ENCODE measurements around the gene SRP9.

Gene SRP9

GRCh38 chr1:225765982-225766674 is 11.5 kb upstream of the SRP9 start:
- H3K36me3 Mint-ChIP-seq (ENCODE audit: low read depth) = no peaks in the 10 kb centered on the region

GRCh38 chr1:225766967-225767633 is 10.5 kb upstream of the SRP9 start:
- Mint-ChIP-seq H3K27me3 (no peaks in the 10 kb centered on the region), H3K9me3 (no peaks in the 10 kb centered on the region), H3K36me3 (ENCODE audit: low read depth) (no peaks in the 10 kb centered on the region), H3K27ac (no peak overlapping the region), H3K4me3 (no peak overlapping the region), H3K4me1 (ENCODE audit: low read depth) (no peaks in the 10 kb centered on the region)
- DNase-seq = no peak

More at GRCh38 chr1:225765982-225766674, 11.5 kb upstream of the SRP9 start:
- DNase-seq = no peak
- Mint-ChIP-seq H3K27me3 (no peaks in the 10 kb centered on the region), H3K4me3 (no peak overlapping the region), H3K9me3 (no peaks in the 10 kb centered on the region), H3K27ac (no peak overlapping the region), H3K4me1 (ENCODE audit: low read depth) (no peaks in the 10 kb centered on the region)

GRCh38 chr1:225767634-225768540 is 9.7 kb upstream of the SRP9 start:
- Mint-ChIP-seq H3K27me3 (no peaks in the 10 kb centered on the region), H3K36me3 (ENCODE audit: low read depth) (no peaks in the 10 kb centered on the region), H3K4me3 (no peak overlapping the region), H3K9me3 (no peaks in the 10 kb centered on the region), H3K4me1 (ENCODE audit: low read depth) (no peaks in the 10 kb centered on the region), H3K27ac (no peak overlapping the region)
- no peak for DNase-seq

GRCh38 chr1:225768662-225769426 is 8.8 kb upstream of the SRP9 start:
- Mint-ChIP-seq H3K9me3 (no peaks in the 10 kb centered on the region), H3K4me3 (no peak overlapping the region), H3K27me3 (no peaks in the 10 kb centered on the region), H3K36me3 (ENCODE audit: low read depth) (no peaks in the 10 kb centered on the region), H3K4me1 (ENCODE audit: low read depth) (no peaks in the 10 kb centered on the region), H3K27ac (no peak overlapping the region)
- no peak for DNase-seq

GRCh38 chr1:225769687-225770086 is 7.9 kb upstream of the SRP9 start:
- Mint-ChIP-seq H3K4me3 (no peak overlapping the region), H3K36me3 (ENCODE audit: low read depth) (no peaks in the 10 kb centered on the region), H3K27me3 (no peaks in the 10 kb centered on the region), H3K9me3 (no peaks in the 10 kb centered on the region), H3K27ac (no peak overlapping the region), H3K4me1 (ENCODE audit: low read depth) (no peaks in the 10 kb centered on the region)
- no peak for DNase-seq

GRCh38 chr1:225770561-225771248 is 6.9 kb upstream of the SRP9 start:
- H3K27me3 Mint-ChIP-seq = no peaks in the 10 kb centered on the region
- no peak for DNase-seq
- peaks cover 2% of the 10 kb centered on the region for H3K9me3 Mint-ChIP-seq
- H3K4me3 Mint-ChIP-seq = no peak overlapping the region
- H3K27ac Mint-ChIP-seq = no peak overlapping the region
- H3K36me3 Mint-ChIP-seq (ENCODE audit: low read depth) = peaks cover 2% of the 10 kb centered on the region
- peaks cover 2% of the 10 kb centered on the region for H3K4me1 Mint-ChIP-seq (ENCODE audit: low read depth)

GRCh38 chr1:225771661-225772322 is 5.8 kb upstream of the SRP9 start:
- H3K36me3 Mint-ChIP-seq (ENCODE audit: low read depth) = peaks cover 2% of the 10 kb centered on the region
- peaks cover 2% of the 10 kb centered on the region for H3K9me3 Mint-ChIP-seq
- no peaks in the 10 kb centered on the region for H3K27me3 Mint-ChIP-seq
- no peak overlapping the region for H3K27ac Mint-ChIP-seq
- DNase-seq = no peak
- peaks cover 2% of the 10 kb centered on the region for H3K4me1 Mint-ChIP-seq (ENCODE audit: low read depth)
- no peak overlapping the region for H3K4me3 Mint-ChIP-seq

- Mint-ChIP-seq H3K9me3 (peaks cover 2% of the 10 kb centered on the region), H3K4me3 (no peak overlapping the region), H3K27me3 (no peaks in the 10 kb centered on the region), H3K4me1 (ENCODE audit: low read depth) (peaks cover 2% of the 10 kb centered on the region), H3K27ac (no peak overlapping the region), H3K36me3 (ENCODE audit: low read depth) (peaks cover 2% of the 10 kb centered on the region)
- DNase-seq = no peak
These were observed 5.3 kb upstream of the SRP9 start for GRCh38 chr1:225772323-225772768.

GRCh38 chr1:225772848-225773247 is 4.8 kb upstream of the SRP9 start:
- no peak for DNase-seq
- H3K36me3 Mint-ChIP-seq (ENCODE audit: low read depth) = peaks cover 2% of the 10 kb centered on the region

GRCh38 chr1:225774281-225775147 is 3.1 kb upstream of the SRP9 start:
- H3K4me1 Mint-ChIP-seq (ENCODE audit: low read depth) = peaks cover 7% of the 10 kb centered on the region
- H3K27ac Mint-ChIP-seq = peak overlapping the region; percentile 18
- H3K4me3 Mint-ChIP-seq = no peak overlapping the region
- H3K9me3 Mint-ChIP-seq = peaks cover 2% of the 10 kb centered on the region
- peaks cover 2% of the 10 kb centered on the region for H3K36me3 Mint-ChIP-seq (ENCODE audit: low read depth)
- DNase-seq = no peak
- H3K27me3 Mint-ChIP-seq = no peaks in the 10 kb centered on the region

More at GRCh38 chr1:225772848-225773247, 4.8 kb upstream of the SRP9 start:
- Mint-ChIP-seq H3K4me1 (ENCODE audit: low read depth) (peaks cover 2% of the 10 kb centered on the region), H3K27ac (no peak overlapping the region), H3K27me3 (no peaks in the 10 kb centered on the region), H3K9me3 (peaks cover 2% of the 10 kb centered on the region), H3K4me3 (no peak overlapping the region)

GRCh38 chr1:225776294-225776693 is 1.3 kb upstream of the SRP9 start:
- H3K4me3 Mint-ChIP-seq = no peak overlapping the region
- peaks cover 2% of the 10 kb centered on the region for H3K9me3 Mint-ChIP-seq
- peaks cover 21% of the 10 kb centered on the region for H3K4me1 Mint-ChIP-seq (ENCODE audit: low read depth)
- no peak for DNase-seq
- no peak overlapping the region for H3K27ac Mint-ChIP-seq
- no peaks in the 10 kb centered on the region for H3K27me3 Mint-ChIP-seq
- H3K36me3 Mint-ChIP-seq (ENCODE audit: low read depth) = peaks cover 19% of the 10 kb centered on the region

- no peak for DNase-seq
- Mint-ChIP-seq H3K4me1 (ENCODE audit: low read depth) (peaks cover 28% of the 10 kb centered on the region), H3K9me3 (peaks cover 2% of the 10 kb centered on the region), H3K4me3 (no peak overlapping the region), H3K27me3 (no peaks in the 10 kb centered on the region), H3K36me3 (ENCODE audit: low read depth) (peaks cover 26% of the 10 kb centered on the region), H3K27ac (no peak overlapping the region)
These were observed 506 bp upstream of the SRP9 start for GRCh38 chr1:225777058-225777582.

Measured in activated T-cell treated with anti-CD3 and anti-CD28 coated beads, Interleukin-2, amount 50 U/mL, for 24 hours (primary cell).